ENCODE data around the gene FAAH. TPM values are rescaled to one million over a fixed set of nuclear protein-coding genes. Genes with fewer than 3 reads are reported as not detected.

The FAAH gene
- total and polyA plus RNA-seq, 2 of the 13 experiments (the other 11 are each of a cell fraction or from before 2014, with no cell fraction given): 5.4 to 11.0 TPM

DNA sequence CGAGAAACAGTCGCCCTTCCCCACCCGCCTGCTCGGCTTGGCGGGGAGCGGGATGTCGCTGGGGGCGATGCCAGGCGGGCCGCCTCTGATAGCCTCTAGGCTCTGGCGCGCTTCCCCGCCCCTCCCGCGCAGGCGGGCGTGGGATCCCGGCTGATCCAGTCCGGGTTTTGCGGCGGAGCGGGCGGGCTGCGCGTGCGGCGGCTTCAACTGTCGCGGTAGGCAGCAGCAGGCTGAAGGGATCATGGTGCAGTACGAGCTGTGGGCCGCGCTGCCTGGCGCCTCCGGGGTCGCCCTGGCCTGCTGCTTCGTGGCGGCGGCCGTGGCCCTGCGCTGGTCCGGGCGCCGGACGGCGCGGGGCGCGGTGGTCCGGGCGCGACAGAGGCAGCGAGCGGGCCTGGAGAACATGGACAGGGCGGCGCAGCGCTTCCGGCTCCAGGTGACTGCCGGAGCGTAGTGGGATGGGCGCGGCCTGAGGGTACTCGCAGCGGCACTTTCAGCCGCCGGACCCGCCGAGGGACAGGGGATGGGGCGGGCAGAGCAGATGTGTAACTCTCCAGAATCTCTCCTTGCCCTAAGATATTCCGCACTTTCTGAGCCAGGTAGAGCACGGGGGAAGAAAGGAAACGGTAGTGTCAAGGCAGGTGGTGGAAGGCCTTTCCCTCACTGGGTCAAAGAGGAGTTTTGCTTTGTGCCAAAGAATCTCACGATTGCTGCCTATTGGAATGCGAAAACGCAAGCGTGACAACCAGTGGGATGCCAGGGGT, at the start of gene FAAH (continued):
- TF ChIP-seq HOXD1 (CRISPR knock-in tag; IDR thresholded peaks at IDR 0.05) (peak; percentile 74), FOSL2 (CRISPR knock-in tag; IDR thresholded peaks at IDR 0.05) (peak; percentile 52; the same call in 1 of the 2 replicates), BORCS8-MEF2B (CRISPR knock-in tag; IDR thresholded peaks at IDR 0.05) (peak; percentile 94), ZFP82 (CRISPR knock-in tag; IDR thresholded peaks at IDR 0.05; ENCODE audit: borderline replicate concordance) (peak; percentile 74; the same call in 1 of the 2 replicates), RXRA (CRISPR knock-in tag; IDR thresholded peaks at IDR 0.05) (peak; percentile 77), ZBTB20 (CRISPR knock-in tag; IDR thresholded peaks at IDR 0.05; ENCODE audit: borderline replicate concordance, low read depth) (peak; percentile 56; the same call in 1 of the 2 replicates), ZNF354B (CRISPR knock-in tag; IDR thresholded peaks at IDR 0.05) (peak; percentile 66; the same call in 1 of the 2 replicates), PHF20 (CRISPR knock-in tag; IDR thresholded peaks at IDR 0.05) (peak; percentile 77), ZSCAN30 (CRISPR knock-in tag; IDR thresholded peaks at IDR 0.05) (no peak), ZNF282 (IDR thresholded peaks at IDR 0.05; ENCODE audit: partially characterized antibody) (no peak), LCORL (IDR thresholded peaks at IDR 0.05) (no peak), LCORL (CRISPR knock-in tag; IDR thresholded peaks at IDR 0.05) (peak; percentile 53; the same call in 1 of the 2 replicates), SNRNP70 (IDR thresholded peaks at IDR 0.05; ENCODE audit: low read depth, low read length) (no peak), FOXK1 (CRISPR knock-in tag; IDR thresholded peaks at IDR 0.05; ENCODE audit: borderline replicate concordance, low read depth) (peak; percentile 35; the same call in 1 of the 2 replicates), HCFC1 (IDR thresholded peaks at IDR 0.05; ENCODE audit: low read depth, low read length) (0 out of 2 replicates have a peak, but pooled peaks have one; percentile 43), ZNF343 (CRISPR knock-in tag; IDR thresholded peaks at IDR 0.05) (peak; percentile 97), HOXA9 (CRISPR knock-in tag; IDR thresholded peaks at IDR 0.05; ENCODE audit: borderline replicate concordance) (peak; percentile 79; the same call in 1 of the 2 replicates), ZNF337 (CRISPR knock-in tag; IDR thresholded peaks at IDR 0.05; ENCODE audit: borderline replicate concordance, low read depth) (peak; percentile 59; the same call in 1 of the 2 replicates), ZNF556 (CRISPR knock-in tag; IDR thresholded peaks at IDR 0.05; ENCODE audit: borderline replicate concordance) (no peak; the same call in 1 of the 2 replicates), ZNF382 (CRISPR knock-in tag; IDR thresholded peaks at IDR 0.05; ENCODE audit: borderline replicate concordance) (no peak), ZBTB42 (CRISPR knock-in tag; IDR thresholded peaks at IDR 0.05) (peak; percentile 80; the same call in 1 of the 2 replicates), LRRFIP1 (CRISPR knock-in tag; conservative IDR thresholded peaks at IDR 0.05) (no peak)
- TF ChIP-seq, protein P1, sequence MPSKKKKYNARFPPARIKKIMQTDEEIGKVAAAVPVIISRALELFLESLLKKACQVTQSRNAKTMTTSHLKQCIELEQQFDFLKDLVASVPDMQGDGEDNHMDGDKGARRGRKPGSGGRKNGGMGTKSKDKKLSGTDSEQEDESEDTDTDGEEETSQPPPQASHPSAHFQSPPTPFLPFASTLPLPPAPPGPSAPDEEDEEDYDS (CRISPR knock-in tag; IDR thresholded peaks at IDR 0.05): peak; percentile 52; the same call in 1 of the 2 replicates
- TF ChIP-seq, protein P2, sequence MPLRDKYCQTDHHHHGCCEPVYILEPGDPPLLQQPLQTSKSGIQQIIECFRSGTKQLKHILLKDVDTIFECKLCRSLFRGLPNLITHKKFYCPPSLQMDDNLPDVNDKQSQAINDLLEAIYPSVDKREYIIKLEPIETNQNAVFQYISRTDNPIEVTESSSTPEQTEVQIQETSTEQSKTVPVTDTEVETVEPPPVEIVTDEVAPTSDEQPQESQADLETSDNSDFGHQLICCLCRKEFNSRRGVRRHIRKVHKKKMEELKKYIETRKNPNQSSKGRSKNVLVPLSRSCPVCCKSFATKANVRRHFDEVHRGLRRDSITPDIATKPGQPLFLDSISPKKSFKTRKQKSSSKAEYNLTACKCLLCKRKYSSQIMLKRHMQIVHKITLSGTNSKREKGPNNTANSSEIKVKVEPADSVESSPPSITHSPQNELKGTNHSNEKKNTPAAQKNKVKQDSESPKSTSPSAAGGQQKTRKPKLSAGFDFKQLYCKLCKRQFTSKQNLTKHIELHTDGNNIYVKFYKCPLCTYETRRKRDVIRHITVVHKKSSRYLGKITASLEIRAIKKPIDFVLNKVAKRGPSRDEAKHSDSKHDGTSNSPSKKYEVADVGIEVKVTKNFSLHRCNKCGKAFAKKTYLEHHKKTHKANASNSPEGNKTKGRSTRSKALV (CRISPR knock-in tag; IDR thresholded peaks at IDR 0.05): peak; percentile 78
- TF ChIP-seq, protein P3, sequence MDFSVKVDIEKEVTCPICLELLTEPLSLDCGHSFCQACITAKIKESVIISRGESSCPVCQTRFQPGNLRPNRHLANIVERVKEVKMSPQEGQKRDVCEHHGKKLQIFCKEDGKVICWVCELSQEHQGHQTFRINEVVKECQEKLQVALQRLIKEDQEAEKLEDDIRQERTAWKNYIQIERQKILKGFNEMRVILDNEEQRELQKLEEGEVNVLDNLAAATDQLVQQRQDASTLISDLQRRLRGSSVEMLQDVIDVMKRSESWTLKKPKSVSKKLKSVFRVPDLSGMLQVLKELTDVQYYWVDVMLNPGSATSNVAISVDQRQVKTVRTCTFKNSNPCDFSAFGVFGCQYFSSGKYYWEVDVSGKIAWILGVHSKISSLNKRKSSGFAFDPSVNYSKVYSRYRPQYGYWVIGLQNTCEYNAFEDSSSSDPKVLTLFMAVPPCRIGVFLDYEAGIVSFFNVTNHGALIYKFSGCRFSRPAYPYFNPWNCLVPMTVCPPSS (IDR thresholded peaks at IDR 0.05): no peak
